Transverse colon (tissue), 4 donors: ENCODE results near the gene C6. TPM values are rescaled to one million over a fixed set of nuclear protein-coding genes. Genes with fewer than 3 reads are reported as not detected.

Experiments used
- DNase-seq: peaks from one replicate; pipeline ENCODE4 v3.0.0-alpha.2; 2019
- H3K27ac ChIP-seq, 4 donors: fragments of 200-600 bp; sonication (generic); 2 replicates each; pipeline ENCODE4 v1.5.1; 2016 to 2018; ENCODE audit warnings: inconsistent platforms in 4 of 4
- H3K27me3 ChIP-seq: fragments of 200-600 bp; sonication (generic); 2 replicates; pipeline ENCODE4 v1.5.1; 2017; ENCODE audit warnings: inconsistent platforms
- H3K36me3 ChIP-seq, 4 donors: fragments of 200-600 bp; sonication (generic); 2 replicates each; pipeline ENCODE4 v1.5.1; 2017 to 2019; ENCODE audit warnings: inconsistent platforms in 4 of 4
- H3K4me1 ChIP-seq, 4 donors: fragments of 200-600 bp; sonication (generic); 2 replicates each; pipeline ENCODE4 v1.5.1; 2017 to 2020; ENCODE audit warnings: inconsistent platforms in 4 of 4
- H3K4me3 ChIP-seq, 4 donors: fragments of 200-600 bp; sonication (generic); 1 replicate in 1 of 4; 2 replicates in 3 of 4; pipeline versions ENCODE4 v1.5.1 to v1.6.1; 2017 to 2019; ENCODE audit warnings: inconsistent platforms in 4 of 4
- H3K9me3 ChIP-seq, 2 donors: fragments of 200-600 bp; sonication (generic); 2 replicates each; pipeline ENCODE4 v1.5.1; 2017 to 2019; ENCODE audit warnings: inconsistent platforms in 2 of 2
- EP300 ChIP-seq: sonication (generic); formaldehyde crosslinking; IDR thresholded peaks from one replicate; pipeline ENCODE4 v1.6.1; 2017; ENCODE audit warnings: antibody characterized with exemption, low read depth
- POLR2A ChIP-seq: fragments of 450-650 bp; IDR thresholded peaks from one replicate; pipeline ENCODE4 v1.6.1; 2016; ENCODE audit warnings: antibody characterized with exemption, mild to moderate bottlenecking, moderate library complexity
- POLR2AphosphoS5 ChIP-seq, 3 donors: sonication (generic); formaldehyde crosslinking; IDR thresholded peaks; one replicate each; pipeline ENCODE4 v1.6.1; 2016; ENCODE audit warnings: antibody characterized with exemption in 3 of 3
- WGBS, 2 donors: methylation state at CpG; one replicate each; pipeline ENCODE4 v1.1.5; 2018; ENCODE audit warnings: low coverage in 1 of 2; 5-methylcytosine and 5-hydroxymethylcytosine counted together
- in situ Hi-C, 4 donors: fragments of 200-750 bp; cut with MboI; loops; one replicate each; pipeline versions ENCODE4 v1.15.0 to v1.15.1; 2017; ENCODE audit warnings: low sequenced_read_pairs in 3 of 4, low pct_ligation_motif_present in 1 of 4, low pct_unique_long_range_greater_than_20kb in 1 of 4
- intact Hi-C: fragments of 100-400 bp; cut with DNase I; formaldehyde crosslinking; loops from one replicate; pipeline ENCODE4 v1.15.1; 2023; ENCODE audit warnings: low total_unique reads
- total RNA-seq, 4 donors: library from RNA; depleted of rRNA; stranded (reverse); fragments of >200 nt; gene quantifications; one replicate each; pipeline ENCODE4 v1.1.0, GENCODE V29; 2016
- TF ChIP-seq, protein P1 (sequence below), 5 experiments: fragments of 200-600 bp in 3 of 5; fragments of 450-650 bp in 2 of 5; sonication (generic) in 3 of 5; IDR thresholded peaks; 1 replicate in 2 of 5; 2 replicates in 3 of 5; pipeline ENCODE4 v1.5.1; 2016 to 2017; ENCODE audit warnings: antibody characterized with exemption in 5 of 5, inconsistent platforms in 3 of 5, mild to moderate bottlenecking in 2 of 5, moderate library complexity in 1 of 5

Gene C6
- total RNA-seq, 4 donors from 2014 or later, result 1.9 to 2.2 (median 2.0) TPM; not detected in 1

DNA sequence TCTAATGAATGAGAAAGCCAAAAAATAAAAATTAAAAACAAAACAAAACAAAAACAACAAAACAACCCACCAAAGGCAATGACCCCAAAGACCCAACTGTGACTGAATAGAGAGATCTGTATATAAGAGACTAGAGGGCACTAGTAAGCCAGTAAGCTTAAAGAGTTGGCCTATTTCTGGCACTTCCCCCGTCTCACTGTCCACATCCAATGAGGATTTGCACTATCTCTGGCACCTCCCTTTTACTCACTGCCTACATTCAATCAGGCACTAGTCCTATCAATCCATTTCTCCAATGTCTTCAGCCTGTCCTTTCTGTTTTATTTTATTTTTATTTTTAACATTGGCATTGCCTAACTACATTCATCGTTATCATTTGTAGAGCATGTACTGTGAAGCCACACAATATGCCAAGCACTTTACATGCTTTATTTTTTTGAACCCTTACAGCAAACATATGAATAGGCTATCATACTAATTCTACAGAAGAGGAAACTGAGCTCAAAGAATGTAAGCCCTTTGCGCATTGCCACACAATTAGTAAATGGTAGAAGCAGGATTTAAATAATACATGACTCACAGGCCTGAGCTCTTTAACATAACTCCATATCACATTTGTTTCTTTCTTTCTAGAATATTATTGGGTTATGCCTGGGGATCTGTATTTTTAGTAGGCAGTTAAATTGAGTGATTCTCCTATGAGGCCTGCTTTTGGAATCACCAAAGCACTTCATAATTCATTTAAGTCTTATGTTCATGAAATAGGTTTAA is 70.0 kb downstream of the C6 start:
- WGBS, 2 donors, result 71 to 94% methylated on average over 3 of the region's 3 CpGs
- intact Hi-C loops, result no loop called here
- Histone ChIP-seq H3K27ac (no peak overlapping the region), H3K4me3 (no peak overlapping the region), H3K9me3 (no peaks in the 10 kb centered on the region), H3K27me3 (no peaks in the 10 kb centered on the region), H3K4me1 (no peaks in the 10 kb centered on the region), H3K36me3 (no peaks in the 10 kb centered on the region)
- TF ChIP-seq EP300 (no peak), POLR2AphosphoS5 (IDR thresholded peaks at IDR 0.05) (no peak), POLR2A (no peak)
- TF ChIP-seq, protein P1, sequence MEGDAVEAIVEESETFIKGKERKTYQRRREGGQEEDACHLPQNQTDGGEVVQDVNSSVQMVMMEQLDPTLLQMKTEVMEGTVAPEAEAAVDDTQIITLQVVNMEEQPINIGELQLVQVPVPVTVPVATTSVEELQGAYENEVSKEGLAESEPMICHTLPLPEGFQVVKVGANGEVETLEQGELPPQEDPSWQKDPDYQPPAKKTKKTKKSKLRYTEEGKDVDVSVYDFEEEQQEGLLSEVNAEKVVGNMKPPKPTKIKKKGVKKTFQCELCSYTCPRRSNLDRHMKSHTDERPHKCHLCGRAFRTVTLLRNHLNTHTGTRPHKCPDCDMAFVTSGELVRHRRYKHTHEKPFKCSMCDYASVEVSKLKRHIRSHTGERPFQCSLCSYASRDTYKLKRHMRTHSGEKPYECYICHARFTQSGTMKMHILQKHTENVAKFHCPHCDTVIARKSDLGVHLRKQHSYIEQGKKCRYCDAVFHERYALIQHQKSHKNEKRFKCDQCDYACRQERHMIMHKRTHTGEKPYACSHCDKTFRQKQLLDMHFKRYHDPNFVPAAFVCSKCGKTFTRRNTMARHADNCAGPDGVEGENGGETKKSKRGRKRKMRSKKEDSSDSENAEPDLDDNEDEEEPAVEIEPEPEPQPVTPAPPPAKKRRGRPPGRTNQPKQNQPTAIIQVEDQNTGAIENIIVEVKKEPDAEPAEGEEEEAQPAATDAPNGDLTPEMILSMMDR (IDR thresholded peaks at IDR 0.05), result no peak
- DNase-seq, result no peak
- in situ Hi-C loops, result no loop called here

DNA sequence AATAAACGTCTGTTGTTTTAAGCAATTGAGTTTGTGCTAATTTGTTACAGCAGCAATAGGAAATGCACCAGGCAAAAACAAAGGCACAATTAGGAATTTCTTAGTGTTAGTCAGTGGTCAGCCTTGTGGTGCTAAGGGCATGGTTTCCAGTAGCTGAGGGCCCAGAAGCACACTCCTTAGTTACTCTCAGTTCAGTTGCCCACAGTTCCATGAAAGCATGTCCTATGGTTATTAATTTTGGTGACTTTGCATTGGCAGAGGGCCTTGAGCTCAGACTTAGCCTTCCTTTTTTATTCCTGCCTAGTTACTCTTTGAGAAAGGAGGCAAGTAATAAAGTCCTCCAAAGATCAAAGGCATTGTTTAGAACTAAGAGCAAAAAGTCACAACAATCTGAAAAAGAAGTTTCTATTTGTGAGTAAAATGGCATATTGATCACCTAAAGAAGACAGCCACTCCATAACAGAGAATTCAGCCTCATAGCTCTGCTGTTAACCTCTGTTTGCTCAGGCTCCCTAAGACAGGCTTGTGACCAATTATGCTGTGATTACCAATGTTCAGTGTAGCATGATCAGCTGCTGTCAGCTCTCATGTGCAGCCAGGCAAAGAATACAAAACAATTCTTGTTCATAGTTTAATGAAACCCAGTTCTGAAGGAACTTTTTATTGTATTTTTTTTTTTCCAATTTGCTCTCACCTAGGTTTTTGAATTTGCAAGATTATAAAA is 85.2 kb downstream of the C6 start:
- no peaks in the 10 kb centered on the region for H3K27me3 ChIP-seq
- intact Hi-C loops, result no loop called here
- H3K9me3 ChIP-seq, result no peaks in the 10 kb centered on the region
- in situ Hi-C loops, result no loop called here
- 15 to 29% methylated on average over 1 of the region's 1 CpG for WGBS, 2 donors
- no peaks in the 10 kb centered on the region for H3K36me3 ChIP-seq
- no peak for TF ChIP-seq POLR2A
- TF ChIP-seq, protein P1 (IDR thresholded peaks at IDR 0.05), result no peak
- no peak for TF ChIP-seq POLR2AphosphoS5 (IDR thresholded peaks at IDR 0.05)
- TF ChIP-seq EP300, result no peak
- no peak for DNase-seq
- no peak overlapping the region for H3K27ac ChIP-seq
- no peaks in the 10 kb centered on the region for H3K4me1 ChIP-seq
- H3K4me3 ChIP-seq, result no peak overlapping the region

DNA sequence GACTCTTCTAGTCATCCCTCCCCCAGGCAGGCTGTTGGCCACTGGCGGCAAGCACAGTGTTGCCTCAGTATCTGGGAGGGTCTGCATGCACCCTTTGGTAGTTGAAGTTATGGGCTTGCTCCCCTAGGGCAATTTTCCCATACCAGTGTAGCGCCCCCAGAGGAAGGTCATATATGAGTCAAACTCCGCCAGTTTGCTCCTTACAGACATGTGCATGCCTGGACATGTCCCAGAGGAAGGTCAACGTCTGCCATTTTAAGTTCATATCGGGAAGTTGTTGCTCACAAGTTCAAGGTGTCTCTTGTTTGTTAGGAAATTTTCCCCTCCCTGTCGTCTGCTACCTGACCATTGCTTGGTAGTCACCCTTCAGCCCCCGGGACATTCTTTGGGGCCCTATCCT is 90.9 kb downstream of the C6 start:
- in situ Hi-C loops, result no loop called here
- H3K4me1 ChIP-seq, result no peaks in the 10 kb centered on the region
- 91 to 100% methylated on average over 3 to 7 of the region's 7 CpGs for WGBS, 2 donors
- no peak for DNase-seq
- H3K9me3 ChIP-seq, result no peaks in the 10 kb centered on the region
- no peak overlapping the region for H3K27ac ChIP-seq
- no peaks in the 10 kb centered on the region for H3K36me3 ChIP-seq
- H3K4me3 ChIP-seq, result no peak overlapping the region
- intact Hi-C loops, result no loop called here
- no peak for TF ChIP-seq POLR2AphosphoS5 (IDR thresholded peaks at IDR 0.05)
- no peak for TF ChIP-seq EP300
- TF ChIP-seq, protein P1 (IDR thresholded peaks at IDR 0.05), result no peak
- no peak for TF ChIP-seq POLR2A
- H3K27me3 ChIP-seq, result no peaks in the 10 kb centered on the region

DNA sequence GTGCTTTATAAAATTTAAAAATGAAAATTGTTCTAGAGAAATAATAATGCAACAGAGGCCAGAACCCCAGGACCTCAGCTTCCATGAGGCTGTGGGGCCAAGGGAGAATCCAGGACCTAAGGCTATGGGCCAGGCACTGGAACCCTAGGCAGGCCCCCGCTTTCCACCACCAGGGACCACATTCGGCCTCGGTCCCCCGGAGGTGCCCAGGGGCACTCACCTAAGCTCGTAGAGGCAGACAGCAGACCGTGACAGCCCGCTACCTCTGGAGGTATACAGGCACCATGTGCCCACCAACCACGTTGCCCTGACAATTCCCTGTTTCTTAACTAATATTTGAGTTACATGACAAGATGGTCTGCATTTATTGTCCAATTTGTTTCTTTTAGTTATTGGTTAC is 92.7 kb downstream of the C6 start:
- Histone ChIP-seq H3K9me3 (no peaks in the 10 kb centered on the region), H3K36me3 (no peaks in the 10 kb centered on the region), H3K27ac (no peak overlapping the region), H3K4me1 (no peaks in the 10 kb centered on the region), H3K27me3 (no peaks in the 10 kb centered on the region), H3K4me3 (no peak overlapping the region)
- DNase-seq, result no peak
- WGBS, 2 donors, result 80 to 88% methylated on average over 1 to 8 of the region's 8 CpGs
- intact Hi-C loops, result no loop called here
- no peak for TF ChIP-seq POLR2AphosphoS5 (IDR thresholded peaks at IDR 0.05)
- no peak for TF ChIP-seq EP300
- TF ChIP-seq, protein P1 (IDR thresholded peaks at IDR 0.05), result no peak
- TF ChIP-seq POLR2A, result no peak
- in situ Hi-C loops, result no loop called here
